ENCODE data around the gene RIOK3. TPM values are rescaled to one million over a fixed set of nuclear protein-coding genes. Genes with fewer than 3 reads are reported as not detected.

Gene RIOK3
- total and polyA plus RNA-seq, 2 of the 4 experiments (the other 2 are of a cell fraction), result 21.5 to 38.9 TPM

GRCh38 chr18:23405636-23406035, 47.5 kb upstream of the RIOK3 start:
- Histone ChIP-seq H3K9me3 (ENCODE audit: control insufficient read depth, insufficient read depth, low read length) (no peaks in the 10 kb centered on the region), H3K36me3 (ENCODE audit: control insufficient read depth, insufficient read depth, low read length) (no peaks in the 10 kb centered on the region), H4K5ac (ENCODE audit: low read depth, low read length) (no peak overlapping the region), H2AK9ac (replicated peaks; ENCODE audit: low read depth, low read length, poor library complexity) (no peak overlapping the region), H2AK5ac (ENCODE audit: low read depth, low read length) (no peak overlapping the region), H3K27me3 (ENCODE audit: control insufficient read depth, insufficient read depth, low read length) (no peaks in the 10 kb centered on the region), H4K20me1 (ENCODE audit: insufficient read depth, low read length) (no peaks in the 10 kb centered on the region), H3K9me1 (ENCODE audit: insufficient read depth, low read length) (peaks cover 8% of the 10 kb centered on the region), H3K4me1 (ENCODE audit: control insufficient read depth, insufficient read depth, low read length) (peaks cover 7% of the 10 kb centered on the region), H2BK120ac (ENCODE audit: low read depth, low read length) (no peak overlapping the region), H4K8ac (ENCODE audit: low read depth in 2 of 2, low read length in 2 of 2) (no peak overlapping the region), H3K56ac (ENCODE audit: extremely low read depth, insufficient read depth, low read length) (no peak overlapping the region), H3K9ac (ENCODE audit: low read depth, low read length) (no peak overlapping the region), H2BK15ac (ENCODE audit: low read depth, low read length) (no peak overlapping the region), H3K4me2 (ENCODE audit: low read depth, low read length) (no peak overlapping the region), H3K23ac (ENCODE audit: low read depth, low read length) (no peak overlapping the region), H3K14ac (replicated peaks; ENCODE audit: low read depth, low read length) (no peak overlapping the region), H4K91ac (ENCODE audit: insufficient read depth, low read depth, low read length) (no peak overlapping the region), H3K4me3 (ENCODE audit: insufficient read depth, low read depth, low read length) (no peak overlapping the region), H3K79me1 (ENCODE audit: low read depth in 1 of 2, low read length in 2 of 2) (peaks cover 4 to 15% of the 10 kb centered on the region in 2 experiments; a peak in 3 of 4 replicates), H3K4ac (ENCODE audit: low read depth, low read length) (no peak overlapping the region), H3K18ac (ENCODE audit: low read depth, low read length) (no peak overlapping the region), H3K27ac (ENCODE audit: insufficient read depth, low read length) (no peak overlapping the region), H2BK5ac (ENCODE audit: low read depth, low read length, poor library complexity, severe bottlenecking) (no peak overlapping the region), H2BK20ac (ENCODE audit: low read depth, low read length) (no peak overlapping the region), H2AFZ (replicated peaks; ENCODE audit: low read length, poor library complexity) (no peak overlapping the region)
- ChIA-PET CTCF (no interaction called here), POLR2A (ENCODE audit: unreplicated experiment) (no interaction called here)
- no TSS peak for BruUV-seq (replicated peaks)
- ATAC-seq (ENCODE audit: low read depth) (no peak), DNase-seq (no peak)
- dilution Hi-C loops (cut with HindIII; ENCODE audit: low sequenced_read_pairs, unreplicated experiment), result no loop called here
- no CpG with 5 or more reads among the region's 1 CpG for WGBS, 2 experiments (ENCODE audit: extremely low coverage in 2 of 2, insufficient read length in 1 of 2)
- in situ Hi-C loops (cut with MboI; ENCODE audit: low sequenced_read_pairs), result no loop called here
- intact Hi-C loops (cut with micrococcal nuclease), result no loop called here
- no peak for TF ChIP-seq RAD21 (IDR thresholded peaks at IDR 0.05; ENCODE audit: low read length)
- TF ChIP-seq MAZ (IDR thresholded peaks at IDR 0.05; ENCODE audit: borderline replicate concordance, low read depth, low read length), result no peak
- no peak for TF ChIP-seq CTCF (conservative IDR thresholded peaks at IDR 0.05; ENCODE audit: low read depth, low read length)
